G401 (cell line): ENCODE results near the gene PCGF1. TPM values are rescaled to one million over a fixed set of nuclear protein-coding genes. Genes with fewer than 3 reads are reported as not detected.

Source experiments
- DNase-seq: peaks from one replicate; pipeline ENCODE4 v3.0.0-alpha.2; 2015; ENCODE audit warnings: low spot score
- in situ Hi-C: cut with HindIII; loops from 2 replicates; pipeline ENCODE4 v1.10.0; 2016; ENCODE audit warnings: low sequenced_read_pairs, mixed read lengths
- total RNA-seq: library from RNA; depleted of rRNA; stranded (reverse); fragments of >200 nt; shearing (Covaris generic); gene quantifications from 2 replicates; pipeline ENCODE4 v1.2.3, GENCODE V29; 2014

Gene PCGF1
- total RNA-seq, 1 experiment from 2014 or later: 39.9 TPM

- no peak for DNase-seq
- in situ Hi-C loops: no loop called here
Measured at GRCh38 chr2:74522516-74522915, 15.0 kb upstream of the PCGF1 start.

- no peak for DNase-seq
- in situ Hi-C loops: no loop called here
Measured at GRCh38 chr2:74516650-74517049, 9.2 kb upstream of the PCGF1 start.

DNA sequence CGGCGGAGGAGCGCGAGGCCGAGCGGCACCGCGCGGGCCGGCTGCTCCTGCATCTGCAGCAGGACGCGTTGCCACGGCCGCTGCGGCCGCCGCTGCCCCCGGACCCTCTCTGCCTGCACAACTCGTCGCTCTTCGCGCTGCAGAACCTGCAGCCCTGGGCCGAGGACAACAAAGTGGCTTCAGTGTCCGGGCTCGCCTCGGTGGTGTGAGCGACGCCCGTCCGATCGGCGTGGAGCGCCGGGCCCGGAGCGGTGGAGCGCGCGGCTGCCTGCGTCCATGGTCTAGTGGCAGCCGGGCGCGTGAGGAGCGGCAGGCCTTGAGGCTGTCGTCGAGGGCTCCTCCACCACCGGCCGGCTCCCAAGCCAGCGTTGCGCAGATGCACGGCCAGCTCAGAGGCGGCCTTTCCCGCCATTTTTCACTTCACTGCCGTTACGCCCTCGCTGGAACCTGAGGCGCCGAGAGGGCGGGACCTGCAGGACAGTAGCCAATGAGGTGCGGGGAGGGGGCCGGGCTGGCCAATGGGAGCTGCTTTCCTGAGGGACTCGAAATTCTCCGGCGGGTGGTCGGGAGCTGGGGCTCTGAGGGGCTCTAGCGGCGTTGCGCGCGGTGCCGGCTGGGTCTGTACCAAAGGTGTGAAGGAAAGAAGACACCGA, 8.6 kb upstream of the PCGF1 start:
- peak; percentile 50 for DNase-seq
- in situ Hi-C loops: no loop called here

- DNase-seq: no peak
- in situ Hi-C loops: no loop called here
Measured at GRCh38 chr2:74515271-74515980, 7.9 kb upstream of the PCGF1 start.

GRCh38 chr2:74514368-74515270, 7.1 kb upstream of the PCGF1 start, which contains the start of gene TLX2:
TSS of gene TLX2 (plus strand) at chr2:74514450. CDS start at chr2:74514807, 357 bp downstream.
- DNase-seq: no peak
- in situ Hi-C loops: no loop called here

DNA sequence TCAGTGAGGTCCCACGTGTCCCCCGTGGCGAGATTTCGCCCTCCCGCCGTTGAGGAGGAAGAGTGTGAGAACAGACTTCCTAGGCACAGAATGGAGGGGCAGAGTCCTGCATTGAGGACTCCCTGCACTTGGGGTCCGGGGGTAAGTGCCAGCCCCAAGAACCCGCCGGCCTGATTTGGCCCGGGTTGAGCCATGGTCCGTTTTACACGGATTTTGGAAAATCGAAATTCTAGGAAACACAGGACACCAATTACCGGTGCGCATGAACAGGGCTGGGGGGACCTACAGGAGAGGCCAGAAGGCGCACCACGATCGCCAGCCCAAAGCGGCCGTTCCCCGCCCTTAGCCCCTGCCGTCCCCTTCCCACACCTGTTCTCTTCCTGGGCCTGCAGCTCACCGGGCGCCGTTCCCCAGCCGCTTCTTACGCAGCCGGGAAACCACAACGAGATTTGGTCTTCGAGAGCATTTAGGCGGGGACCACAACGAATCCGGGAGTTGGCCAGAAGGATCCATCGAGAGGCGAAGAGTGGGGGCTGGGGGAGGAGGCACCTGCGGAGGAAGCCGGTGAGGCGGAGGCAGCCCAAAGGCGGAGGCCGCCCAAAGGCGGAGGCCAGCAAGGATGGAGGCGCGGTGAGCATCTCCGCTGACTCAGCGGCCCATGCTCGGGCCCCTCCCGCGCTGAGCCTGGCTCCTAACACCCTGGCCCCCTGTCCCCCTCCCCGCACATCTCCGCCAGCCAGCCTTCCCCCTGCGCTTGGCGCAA, 6.3 kb upstream of the PCGF1 start:
- no peak for DNase-seq
- in situ Hi-C loops: no loop called here

DNA sequence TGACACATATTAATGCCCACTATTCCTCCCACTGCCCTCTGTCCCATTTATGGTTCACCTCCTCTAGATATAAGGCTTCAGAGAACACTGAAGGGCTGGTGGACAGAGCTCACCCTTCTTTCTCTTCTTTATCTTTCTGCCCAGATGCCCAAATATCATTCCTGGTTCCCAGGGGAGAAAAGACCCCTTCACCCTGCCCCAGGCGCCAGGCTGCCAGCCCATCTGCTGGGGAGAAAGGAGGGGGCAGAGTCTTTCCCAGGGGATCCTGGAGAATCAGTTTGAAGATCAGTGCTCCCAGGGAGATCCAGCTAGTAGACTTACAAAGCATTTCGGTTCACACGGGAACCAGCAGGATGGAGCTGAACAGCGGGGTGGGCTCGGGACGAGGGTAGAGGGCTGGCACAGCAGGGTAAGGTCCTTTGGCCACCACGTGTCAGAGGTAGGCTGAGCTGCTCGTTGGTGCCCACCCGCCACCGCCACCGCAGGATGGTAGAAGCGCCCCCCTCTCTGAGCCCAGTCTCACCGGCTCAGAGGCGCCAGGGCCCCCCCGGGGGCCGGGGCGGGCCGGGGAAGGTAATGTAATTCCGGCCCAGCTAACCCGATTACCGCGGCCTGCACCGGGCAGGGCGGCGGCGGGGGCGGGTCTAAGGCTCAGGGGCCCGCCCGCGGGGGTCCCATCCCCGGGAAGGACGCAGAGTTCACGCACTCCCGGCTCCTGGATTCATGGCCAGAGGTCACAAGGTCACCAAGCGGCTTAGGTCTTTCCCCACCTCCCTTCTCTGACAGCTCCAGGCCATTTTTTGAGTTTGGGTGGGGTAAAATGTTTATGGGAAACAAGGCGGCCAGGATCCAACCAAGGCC, 5.5 kb upstream of the PCGF1 start:
- in situ Hi-C loops: no loop called here
- no peak for DNase-seq

GRCh38 chr2:74511104-74511989, 3.9 kb upstream of the PCGF1 start:
- DNase-seq: no peak
- in situ Hi-C loops: no loop called here

DNA sequence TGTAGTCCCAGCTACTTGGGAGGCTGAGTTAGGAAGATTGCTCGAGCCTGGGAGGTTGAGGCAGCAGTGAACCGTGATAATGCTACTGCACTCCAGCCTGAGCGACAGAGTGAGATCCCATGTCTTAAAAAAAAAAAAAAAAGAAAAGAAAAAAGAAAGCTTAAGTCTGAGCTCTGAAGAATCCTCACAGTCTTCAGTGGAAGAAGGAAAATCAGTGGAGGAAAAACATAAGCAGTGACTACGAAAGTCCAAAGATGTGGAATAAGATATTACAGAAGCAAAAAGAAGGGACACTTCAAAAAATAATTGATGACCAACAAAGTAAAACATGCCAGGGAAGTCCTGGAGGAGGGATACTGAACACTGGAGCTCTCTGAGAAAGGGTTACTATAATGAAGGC, 2.8 kb upstream of the PCGF1 start:
- in situ Hi-C loops: no loop called here
- DNase-seq: no peak

- in situ Hi-C loops: no loop called here
- DNase-seq: peak; percentile 59
Measured at GRCh38 chr2:74507926-74508520, 528 bp upstream of the PCGF1 start.

- no peak for DNase-seq
- in situ Hi-C loops: no loop called here
Measured at GRCh38 chr2:74505448-74506246, 1.8 kb downstream of the PCGF1 start.

- no peak for DNase-seq
- in situ Hi-C loops: no loop called here
Measured at GRCh38 chr2:74504591-74504990, 2.9 kb downstream of the PCGF1 start.

DNA sequence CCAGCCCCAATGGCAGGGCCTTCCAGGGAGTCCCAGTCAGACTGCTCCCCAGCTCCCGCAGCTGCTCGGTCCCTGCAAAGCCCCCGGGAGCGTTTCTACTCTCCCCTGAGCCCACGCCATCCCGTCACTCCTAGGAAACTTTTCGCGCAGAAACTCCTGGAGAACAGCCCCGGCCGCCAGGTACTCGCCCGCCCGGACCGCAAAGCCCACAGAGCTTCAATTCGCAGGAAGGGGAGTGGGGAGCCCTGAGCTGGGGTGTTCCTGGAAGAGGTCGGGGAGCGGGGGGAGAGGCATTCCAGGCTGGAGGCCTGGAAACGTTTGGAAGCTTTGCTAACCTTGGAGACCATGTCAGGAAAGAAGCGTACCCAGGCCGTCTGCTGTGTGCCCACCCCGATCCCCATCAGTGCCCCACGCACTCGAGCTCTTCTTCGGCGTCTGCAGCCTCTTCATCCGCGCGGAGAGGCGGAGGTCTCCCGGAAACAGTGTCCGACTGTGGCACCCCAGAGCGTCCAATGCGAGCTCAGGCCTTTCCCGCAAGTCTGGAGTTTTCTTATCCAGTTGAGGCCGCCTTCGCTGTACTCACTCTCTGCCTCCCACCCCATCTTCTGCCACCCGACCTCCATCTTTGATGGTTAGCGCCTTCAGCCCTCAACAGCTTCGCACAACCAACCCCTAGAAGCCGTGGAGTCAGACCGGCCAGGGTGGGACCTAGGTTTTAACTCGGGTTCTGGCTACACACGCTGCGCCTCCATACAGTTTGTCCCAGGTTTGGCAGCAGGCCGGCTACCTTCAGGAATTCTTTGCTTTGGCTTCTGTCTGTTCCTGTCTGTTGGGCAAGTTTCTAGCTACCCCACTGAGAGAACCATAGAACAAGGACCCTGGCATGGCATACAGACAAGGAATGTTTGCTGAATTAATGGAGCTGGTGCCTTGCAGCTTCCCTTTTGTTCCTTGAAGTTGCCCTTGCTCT, 3.7 kb downstream of the PCGF1 start:
- in situ Hi-C loops: no loop called here
- DNase-seq: no peak

DNA sequence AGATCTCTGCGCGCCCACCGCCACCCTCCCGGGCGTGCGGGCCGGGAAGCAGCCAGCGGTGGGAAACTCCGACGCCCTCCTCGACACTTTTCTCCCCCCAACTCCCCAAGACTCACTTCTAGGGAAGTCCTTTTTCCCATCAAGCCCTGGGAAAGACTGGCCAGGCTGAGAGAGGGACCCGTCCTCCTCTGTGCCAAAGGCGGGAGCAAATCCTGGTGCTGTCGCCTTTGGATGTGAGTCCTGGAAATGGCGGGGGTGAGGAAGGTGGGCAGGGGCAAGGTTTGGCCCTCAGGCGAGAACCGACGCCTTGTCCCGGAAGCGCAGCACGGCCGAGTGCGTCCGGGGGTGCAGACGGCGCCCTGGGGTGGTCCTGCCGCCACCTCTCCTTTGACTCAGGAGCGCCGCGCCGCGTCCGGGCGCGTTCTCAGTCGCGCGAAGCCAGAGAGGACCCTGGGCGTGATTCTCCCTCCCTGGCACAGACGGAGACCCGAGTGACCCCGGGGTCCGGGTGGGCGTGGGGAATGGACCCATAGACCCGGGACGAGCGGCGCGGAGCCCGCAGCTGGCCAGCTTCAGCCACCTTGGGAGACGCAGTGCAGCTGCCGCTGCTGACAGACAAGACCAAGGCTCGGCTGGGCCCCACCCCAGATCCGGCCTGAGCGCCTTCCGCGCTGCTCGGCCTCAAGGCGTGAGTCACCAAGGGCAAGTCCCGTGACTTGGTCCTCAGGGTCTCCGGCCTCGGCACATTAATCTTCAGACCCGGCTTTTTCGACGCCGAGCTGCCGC, 4.6 kb downstream of the PCGF1 start:
- no peak for DNase-seq
- in situ Hi-C loops: no loop called here
